ENCODE results near the gene PFKP.

Gene PFKP

DNA sequence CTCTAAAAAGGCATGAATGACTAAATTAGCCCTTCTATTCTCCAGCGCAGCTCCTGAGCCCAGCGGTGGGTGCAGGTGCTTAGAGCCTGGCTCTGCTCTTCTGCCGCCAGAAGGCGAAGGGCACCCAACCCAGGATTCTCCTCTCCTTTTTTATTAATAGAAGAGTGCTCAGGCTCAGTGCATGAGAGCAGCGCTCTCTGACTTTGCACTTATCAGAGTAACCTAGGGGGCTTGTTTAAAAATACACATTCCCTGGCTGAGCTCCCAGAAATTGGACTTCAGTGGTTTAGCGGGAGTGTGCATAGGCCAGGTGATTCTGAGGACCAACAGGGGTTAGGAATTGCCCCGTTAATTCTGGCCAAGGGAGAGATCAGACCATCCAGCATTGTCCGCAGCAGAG is 1.7 kb upstream of the PFKP start:
- peaks cover 11% of the 10 kb centered on the region for H3K36me3 ChIP-seq (ENCODE audit: insufficient read depth, low read length)
- peaks cover 33% of the 10 kb centered on the region for H3K79me2 ChIP-seq (ENCODE audit: insufficient read depth, low read length)
- H3F3A ChIP-seq (ENCODE audit: low read depth): no peaks in the 10 kb centered on the region; the same call in 1 of the 2 replicates
- no peak overlapping the region for H3K4me2 ChIP-seq (ENCODE audit: low read depth, low read length, poor library complexity, severe bottlenecking)
- H3K9ac ChIP-seq (ENCODE audit: low read depth, low read length, poor library complexity, severe bottlenecking): no peak overlapping the region
- no peak overlapping the region for H2AFZ ChIP-seq (ENCODE audit: low read length)
- peaks cover 7% of the 10 kb centered on the region for H3K27me3 ChIP-seq (ENCODE audit: insufficient read depth, low read length, poor library complexity, severe bottlenecking)
- peaks cover 16% of the 10 kb centered on the region for H4K20me1 ChIP-seq (ENCODE audit: insufficient read depth, low read length, poor library complexity, severe bottlenecking)
- no peaks in the 10 kb centered on the region for H3K9me3 ChIP-seq (ENCODE audit: insufficient read depth, low read depth, low read length)
- TF ChIP-seq EZH2phosphoT487 (IDR thresholded peaks at IDR 0.05; ENCODE audit: borderline replicate concordance) (no peak), CTCF (conservative IDR thresholded peaks at IDR 0.05; ENCODE audit: low read length) (no peak)
- no peaks in the 10 kb centered on the region for H3K9me2 ChIP-seq (replicated peaks; ENCODE audit: low read depth, low read length)
- peaks cover 14% of the 10 kb centered on the region for H3K4me1 ChIP-seq (ENCODE audit: insufficient read depth, low read length, poor library complexity, severe bottlenecking)
- H3K4me3 ChIP-seq (ENCODE audit: low read length, poor library complexity, severe bottlenecking): no peak overlapping the region

GRCh38 chr10:3066317-3067117 is 831 bp upstream of the PFKP start:
- H3K27me3 ChIP-seq (ENCODE audit: insufficient read depth, low read length, poor library complexity, severe bottlenecking): peaks cover 7% of the 10 kb centered on the region
- peaks cover 11% of the 10 kb centered on the region for H3K36me3 ChIP-seq (ENCODE audit: insufficient read depth, low read length)
- H4K20me1 ChIP-seq (ENCODE audit: insufficient read depth, low read length, poor library complexity, severe bottlenecking): peaks cover 25% of the 10 kb centered on the region
- peaks cover 42% of the 10 kb centered on the region for H3K79me2 ChIP-seq (ENCODE audit: insufficient read depth, low read length)
- H2AFZ ChIP-seq (ENCODE audit: low read length): no peak overlapping the region
- peaks cover 23% of the 10 kb centered on the region for H3K4me1 ChIP-seq (ENCODE audit: insufficient read depth, low read length, poor library complexity, severe bottlenecking)
- no peaks in the 10 kb centered on the region for H3K9me2 ChIP-seq (replicated peaks; ENCODE audit: low read depth, low read length)
- TF ChIP-seq CTCF (conservative IDR thresholded peaks at IDR 0.05; ENCODE audit: low read length) (no peak), EZH2phosphoT487 (IDR thresholded peaks at IDR 0.05; ENCODE audit: borderline replicate concordance) (no peak)
- H3K9me3 ChIP-seq (ENCODE audit: insufficient read depth, low read depth, low read length): no peaks in the 10 kb centered on the region
- H3K9ac ChIP-seq (ENCODE audit: low read depth, low read length, poor library complexity, severe bottlenecking): no peak overlapping the region
- no peaks in the 10 kb centered on the region; the same call in 1 of the 2 replicates for H3F3A ChIP-seq (ENCODE audit: low read depth)
- peak overlapping the region; percentile 100 for H3K4me3 ChIP-seq (ENCODE audit: low read length, poor library complexity, severe bottlenecking)
- peak overlapping the region; percentile 93 for H3K4me2 ChIP-seq (ENCODE audit: low read depth, low read length, poor library complexity, severe bottlenecking)

GRCh38 chr10:3067859-3068179 is 471 bp downstream of the PFKP start:
- H3K4me2 ChIP-seq (ENCODE audit: low read depth, low read length, poor library complexity, severe bottlenecking): peak overlapping the region; percentile 93
- peaks cover 20% of the 10 kb centered on the region for H3K36me3 ChIP-seq (ENCODE audit: insufficient read depth, low read length)
- TF ChIP-seq CTCF (conservative IDR thresholded peaks at IDR 0.05; ENCODE audit: low read length) (no peak), EZH2phosphoT487 (IDR thresholded peaks at IDR 0.05; ENCODE audit: borderline replicate concordance) (no peak)
- H3K27me3 ChIP-seq (ENCODE audit: insufficient read depth, low read length, poor library complexity, severe bottlenecking): peaks cover 7% of the 10 kb centered on the region
- H3K4me3 ChIP-seq (ENCODE audit: low read length, poor library complexity, severe bottlenecking): peak overlapping the region; percentile 100
- H3K9ac ChIP-seq (ENCODE audit: low read depth, low read length, poor library complexity, severe bottlenecking): peak overlapping the region; percentile 100
- H3K9me3 ChIP-seq (ENCODE audit: insufficient read depth, low read depth, low read length): no peaks in the 10 kb centered on the region
- peaks cover 38% of the 10 kb centered on the region for H4K20me1 ChIP-seq (ENCODE audit: insufficient read depth, low read length, poor library complexity, severe bottlenecking)
- peak overlapping the region; percentile 87 for H2AFZ ChIP-seq (ENCODE audit: low read length)
- H3K9me2 ChIP-seq (replicated peaks; ENCODE audit: low read depth, low read length): no peaks in the 10 kb centered on the region
- H3F3A ChIP-seq (ENCODE audit: low read depth): no peaks in the 10 kb centered on the region; the same call in 1 of the 2 replicates
- peaks cover 55% of the 10 kb centered on the region for H3K79me2 ChIP-seq (ENCODE audit: insufficient read depth, low read length)
- H3K4me1 ChIP-seq (ENCODE audit: insufficient read depth, low read length, poor library complexity, severe bottlenecking): peaks cover 36% of the 10 kb centered on the region
